IPS-18a (cell line): Measurements from ENCODE around the gene OR6C6.

Experiments used
- H3K27ac ChIP-seq: one replicate; pipeline ENCODE4 v1.5.1; 2013; ENCODE audit warnings: low read length
- H3K27me3 ChIP-seq: one replicate; pipeline ENCODE4 v1.6.1; 2013; ENCODE audit warnings: mild to moderate bottlenecking, low read length; ENCODE audit not compliant: control insufficient read depth, insufficient read depth
- H3K36me3 ChIP-seq: one replicate; pipeline ENCODE4 v1.6.1; 2013; ENCODE audit warnings: low read depth, low read length; ENCODE audit not compliant: control insufficient read depth
- H3K4me1 ChIP-seq: one replicate; pipeline ENCODE4 v1.6.1; 2013; ENCODE audit warnings: low read depth, low read length; ENCODE audit not compliant: control insufficient read depth
- H3K4me3 ChIP-seq: one replicate; pipeline ENCODE4 v1.5.1; 2013; ENCODE audit warnings: low read length
- H3K9ac ChIP-seq: one replicate; pipeline ENCODE4 v1.6.1; 2013; ENCODE audit warnings: mild to moderate bottlenecking, low read length, moderate library complexity
- H3K9me3 ChIP-seq: one replicate; pipeline ENCODE4 v1.6.1; 2013; ENCODE audit warnings: low read depth, low read length; ENCODE audit not compliant: control insufficient read depth

Gene OR6C6

GRCh38 chr12:55246159-55246558 lies 50.2 kb downstream of the OR6C6 start:
- H3K36me3 ChIP-seq, result no peaks in the 10 kb centered on the region
- no peaks in the 10 kb centered on the region for H3K4me1 ChIP-seq
- no peak overlapping the region for H3K27ac ChIP-seq
- no peak overlapping the region for H3K4me3 ChIP-seq
- H3K27me3 ChIP-seq, result no peaks in the 10 kb centered on the region
- no peak overlapping the region for H3K9ac ChIP-seq
- no peaks in the 10 kb centered on the region for H3K9me3 ChIP-seq

GRCh38 chr12:55244309-55244708 lies 52.1 kb downstream of the OR6C6 start, which contains the start of gene OR6C74:
TSS of gene OR6C74 (plus strand) at chr12:55244609. CDS start at chr12:55247288, 2,679 bp downstream.
- no peak within 1 kb of the TSS for H3K4me3 ChIP-seq
- no peak within 1 kb of the TSS for H3K9ac ChIP-seq
- H3K9me3 ChIP-seq, result no peaks in the 10 kb centered on the region
- H3K27ac ChIP-seq, result no peak within 1 kb of the TSS
- H3K36me3 ChIP-seq, result no peaks in the 10 kb centered on the region
- no peaks in the 10 kb centered on the region for H3K4me1 ChIP-seq
- H3K27me3 ChIP-seq, result no peaks in the 10 kb centered on the region
